AG10803 (cell line): Measurements from ENCODE around the gene KATNAL2.

Source experiments
- DNase-seq: peaks from one replicate; pipeline ENCODE4 v3.0.0; 2010; ENCODE audit warnings: low read depth
- H3K4me3 ChIP-seq: 2 replicates; pipeline ENCODE4 v1.5.1; 2011; ENCODE audit warnings: mild to moderate bottlenecking, low read length, control low read depth
- CTCF ChIP-seq: conservative IDR thresholded peaks from 2 replicates; pipeline ENCODE4 v1.5.1; 2011; ENCODE audit warnings: mild to moderate bottlenecking, low read length, control low read depth, inconsistent platforms

KATNAL2 gene

GRCh38 chr18:46910856-46911255 lies 6.5 kb upstream of the KATNAL2 start:
- no peak overlapping the region for H3K4me3 ChIP-seq
- no peak for DNase-seq
- no peak for TF ChIP-seq CTCF

- peak overlapping the region; percentile 82 for H3K4me3 ChIP-seq
- no peak for TF ChIP-seq CTCF
- DNase-seq, result no peak
These were observed 1.4 kb upstream of the KATNAL2 start for GRCh38 chr18:46915800-46916550.

GRCh38 chr18:46916551-46917107 lies 773 bp upstream of the KATNAL2 start:
- DNase-seq, result peak; percentile 29
- no peak for TF ChIP-seq CTCF
- H3K4me3 ChIP-seq, result peak overlapping the region; percentile 82

GRCh38 chr18:46917803-46918600 lies 600 bp downstream of the KATNAL2 start:
- H3K4me3 ChIP-seq, result peak overlapping the region; percentile 82
- DNase-seq, result peak; percentile 22
- TF ChIP-seq CTCF, result no peak

GRCh38 chr18:46920067-46920466 lies 2.7 kb downstream of the KATNAL2 start:
- DNase-seq, result no peak
- H3K4me3 ChIP-seq, result no peak overlapping the region
- no peak for TF ChIP-seq CTCF

- no peak for DNase-seq
- TF ChIP-seq CTCF, result no peak
These were observed 3.3 kb downstream of the KATNAL2 start for GRCh38 chr18:46920653-46921052.

More at GRCh38 chr18:46920653-46921052, 3.3 kb downstream of the KATNAL2 start:
- H3K4me3 ChIP-seq, result no peak overlapping the region
